Measurements from ENCODE around the gene RNLS.

GRCh38 chr10:88525371-88526069 lies 57.6 kb downstream of the RNLS start:
- TF ChIP-seq CTCF (IDR thresholded peaks at IDR 0.05), result no peak
- TF ChIP-seq POLR2A (IDR thresholded peaks at IDR 0.05), result no peak

All from thyroid gland (tissue), 4 donors.